Spinal cord (tissue), 10 donors: ENCODE measurements around the gene TSPAN3. TPM values are rescaled to one million over a fixed set of nuclear protein-coding genes. Genes with fewer than 3 reads are reported as not detected.

ENCODE experiments used
- DNase-seq, 6 donors: peaks; one replicate each; pipeline versions ENCODE4 v3.0.0 to v3.0.0-alpha.2; 2013 to 2015; ENCODE audit warnings: low spot score in 6 of 6, low read depth in 4 of 6
- H3K27ac ChIP-seq: one replicate; pipeline ENCODE4 v1.5.1; 2013; ENCODE audit warnings: low read depth, low read length, control low read depth
- H3K27me3 ChIP-seq: one replicate; pipeline ENCODE4 v1.6.1; 2013; ENCODE audit warnings: low read length; ENCODE audit not compliant: control insufficient read depth, insufficient read depth
- H3K36me3 ChIP-seq: one replicate; pipeline ENCODE4 v1.6.1; 2013; ENCODE audit warnings: low read length; ENCODE audit not compliant: control insufficient read depth, insufficient read depth
- H3K4me1 ChIP-seq: one replicate; pipeline ENCODE4 v1.6.1; 2013; ENCODE audit warnings: low read length; ENCODE audit not compliant: control insufficient read depth, insufficient read depth
- H3K4me3 ChIP-seq: one replicate; pipeline ENCODE4 v1.5.1; 2013; ENCODE audit warnings: low read depth, low read length, control low read depth
- H3K9me3 ChIP-seq: one replicate; pipeline ENCODE4 v1.6.1; 2013; ENCODE audit warnings: low read length; ENCODE audit not compliant: control insufficient read depth, insufficient read depth
- WGBS: methylation state at CpG from one replicate; pipeline ENCODE4 v1.1.5; 2013; ENCODE audit warnings: missing lambda C conversion rate; ENCODE audit not compliant: insufficient coverage; 5-methylcytosine and 5-hydroxymethylcytosine counted together
- polyA plus RNA-seq, 2 donors: library from polyadenylated mRNA; unstranded; fragments of 120-200 nt; gene quantifications; one replicate each; pipeline ENCODE4 v1.2.1, GENCODE V29; 2013; ENCODE audit not compliant: insufficient read length in 2 of 2
- total RNA-seq, 2 donors: library from RNA; depleted of rRNA in 1 of 2; stranded (reverse); fragments of 120-200 nt in 1 of 2; fragments of >200 nt in 1 of 2; gene quantifications; one replicate each; pipeline versions ENCODE4 v1.2.3 to v1.2.4, GENCODE V29; 2013 to 2014
- donor health status: healthy.

The TSPAN3 gene
- total and polyA plus RNA-seq, 4 donors, result 391 to 639 (median 545) TPM

- no peaks in the 10 kb centered on the region for H3K27me3 ChIP-seq
- H3K36me3 ChIP-seq, result peaks cover 36% of the 10 kb centered on the region
- DNase-seq, result no peak
- H3K27ac ChIP-seq, result no peak overlapping the region
- 79% methylated on average over 22 of the region's 22 CpGs for WGBS
- H3K9me3 ChIP-seq, result no peaks in the 10 kb centered on the region
- H3K4me1 ChIP-seq, result peaks cover 60% of the 10 kb centered on the region
- H3K4me3 ChIP-seq, result no peak overlapping the region
Observed at GRCh38 chr15:77032052-77032646, 38.8 kb downstream of the TSPAN3 start.

GRCh38 chr15:77031376-77032050 is 39.4 kb downstream of the TSPAN3 start:
- H3K9me3 ChIP-seq, result no peaks in the 10 kb centered on the region
- no peaks in the 10 kb centered on the region for H3K27me3 ChIP-seq
- peaks cover 30% of the 10 kb centered on the region for H3K36me3 ChIP-seq
- no peak overlapping the region for H3K4me3 ChIP-seq
- DNase-seq, result peak in 1 of 6 donors; percentile 31
- H3K27ac ChIP-seq, result no peak overlapping the region
- 82% methylated on average over 7 of the region's 12 CpGs for WGBS
- peaks cover 66% of the 10 kb centered on the region for H3K4me1 ChIP-seq

GRCh38 chr15:77030928-77031375 is 40.0 kb downstream of the TSPAN3 start:
- WGBS, result 47% methylated on average over 8 of the region's 10 CpGs
- Histone ChIP-seq H3K4me1 (peaks cover 63% of the 10 kb centered on the region), H3K4me3 (no peak overlapping the region), H3K9me3 (no peaks in the 10 kb centered on the region), H3K27me3 (no peaks in the 10 kb centered on the region), H3K27ac (no peak overlapping the region), H3K36me3 (peaks cover 24% of the 10 kb centered on the region)
- DNase-seq, result no peak

GRCh38 chr15:77030048-77030927 is 40.6 kb downstream of the TSPAN3 start:
- no peak for DNase-seq
- no peak overlapping the region for H3K4me3 ChIP-seq
- WGBS, result 52% methylated on average over 21 of the region's 22 CpGs
- H3K9me3 ChIP-seq, result no peaks in the 10 kb centered on the region
- no peaks in the 10 kb centered on the region for H3K27me3 ChIP-seq
- peaks cover 61% of the 10 kb centered on the region for H3K4me1 ChIP-seq
- no peak overlapping the region for H3K27ac ChIP-seq
- peaks cover 20% of the 10 kb centered on the region for H3K36me3 ChIP-seq

- Histone ChIP-seq H3K4me3 (no peak overlapping the region), H3K27me3 (no peaks in the 10 kb centered on the region), H3K4me1 (peaks cover 56% of the 10 kb centered on the region), H3K27ac (no peak overlapping the region), H3K36me3 (peaks cover 12% of the 10 kb centered on the region), H3K9me3 (no peaks in the 10 kb centered on the region)
- 91% methylated on average over 21 of the region's 21 CpGs for WGBS
- DNase-seq, result no peak
Observed at GRCh38 chr15:77029166-77030047, 41.5 kb downstream of the TSPAN3 start.

- H3K9me3 ChIP-seq, result no peaks in the 10 kb centered on the region
- H3K27me3 ChIP-seq, result no peaks in the 10 kb centered on the region
- H3K4me3 ChIP-seq, result peak overlapping the region; percentile 28
- WGBS, result 29% methylated on average over 16 of the region's 22 CpGs
- peaks cover 6% of the 10 kb centered on the region for H3K36me3 ChIP-seq
- H3K27ac ChIP-seq, result no peak overlapping the region
- peaks cover 57% of the 10 kb centered on the region for H3K4me1 ChIP-seq
- DNase-seq, result no peak
Observed at GRCh38 chr15:77028451-77029165, 42.3 kb downstream of the TSPAN3 start.

GRCh38 chr15:77027697-77028450 is 43.0 kb downstream of the TSPAN3 start:
- Histone ChIP-seq H3K9me3 (no peaks in the 10 kb centered on the region), H3K36me3 (peaks cover 6% of the 10 kb centered on the region), H3K27me3 (no peaks in the 10 kb centered on the region), H3K4me3 (peak overlapping the region; percentile 28), H3K4me1 (peaks cover 57% of the 10 kb centered on the region), H3K27ac (no peak overlapping the region)
- DNase-seq, result peak in 2 of 6 donors; percentile 54 to 56
- 34% methylated on average over 38 of the region's 45 CpGs for WGBS

- 79% methylated on average over 10 of the region's 12 CpGs for WGBS
- Histone ChIP-seq H3K36me3 (peaks cover 3% of the 10 kb centered on the region), H3K27me3 (no peaks in the 10 kb centered on the region), H3K4me1 (peaks cover 51% of the 10 kb centered on the region), H3K4me3 (no peak overlapping the region), H3K27ac (no peak overlapping the region), H3K9me3 (no peaks in the 10 kb centered on the region)
- DNase-seq, result no peak
Observed at GRCh38 chr15:77027111-77027696, 43.7 kb downstream of the TSPAN3 start.
